NOMO-1 treated with dmso at 0.1 percent for 144 hours (cell line): ENCODE data around the gene RPP30.

Experiments
- DNase-seq: peaks from one replicate; lab custom pipeline; 2025; ENCODE audit not compliant: unreplicated experiment; lab: John Stamatoyannopoulos, UW

The RPP30 gene

DNA sequence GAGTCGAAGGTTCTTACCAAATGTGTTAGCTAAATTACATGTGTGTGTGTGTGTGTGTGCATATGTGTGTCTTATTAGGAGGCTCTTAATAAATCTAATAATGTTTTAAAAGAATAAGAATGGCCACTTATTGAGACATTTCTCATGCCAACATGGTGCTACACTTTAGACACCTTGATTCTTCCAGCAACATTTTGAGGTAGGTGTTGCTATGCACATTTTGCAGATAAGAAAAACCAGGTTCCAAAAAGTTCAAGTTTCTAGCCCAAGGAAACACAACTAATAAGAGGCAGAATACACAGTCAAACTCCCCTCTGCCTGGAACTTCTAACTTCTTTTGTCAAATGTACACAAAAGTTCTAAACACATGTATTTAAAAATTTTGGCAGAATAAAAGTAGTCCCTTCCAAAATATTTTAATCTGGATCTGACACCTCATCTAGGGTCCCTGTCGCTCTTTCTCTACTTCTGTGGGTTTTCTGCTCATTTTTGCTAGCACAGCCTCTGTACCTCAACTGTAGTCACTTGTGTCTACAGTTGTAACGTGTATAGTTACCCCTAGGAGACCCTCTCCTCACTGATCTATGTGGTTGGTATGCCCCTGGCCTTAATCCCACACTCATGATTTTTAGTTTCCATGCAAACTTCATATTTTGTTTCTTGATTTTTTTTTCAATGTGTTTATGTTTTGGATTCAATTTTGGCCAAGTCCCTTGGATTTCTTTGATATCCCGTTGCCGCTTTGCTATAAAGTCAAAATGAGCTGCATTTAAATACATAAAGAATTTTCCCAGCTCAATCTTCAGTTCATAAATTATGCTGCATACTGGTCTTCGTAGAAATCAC lies 44.8 kb downstream of the RPP30 start:
- no peak for DNase-seq

DNA sequence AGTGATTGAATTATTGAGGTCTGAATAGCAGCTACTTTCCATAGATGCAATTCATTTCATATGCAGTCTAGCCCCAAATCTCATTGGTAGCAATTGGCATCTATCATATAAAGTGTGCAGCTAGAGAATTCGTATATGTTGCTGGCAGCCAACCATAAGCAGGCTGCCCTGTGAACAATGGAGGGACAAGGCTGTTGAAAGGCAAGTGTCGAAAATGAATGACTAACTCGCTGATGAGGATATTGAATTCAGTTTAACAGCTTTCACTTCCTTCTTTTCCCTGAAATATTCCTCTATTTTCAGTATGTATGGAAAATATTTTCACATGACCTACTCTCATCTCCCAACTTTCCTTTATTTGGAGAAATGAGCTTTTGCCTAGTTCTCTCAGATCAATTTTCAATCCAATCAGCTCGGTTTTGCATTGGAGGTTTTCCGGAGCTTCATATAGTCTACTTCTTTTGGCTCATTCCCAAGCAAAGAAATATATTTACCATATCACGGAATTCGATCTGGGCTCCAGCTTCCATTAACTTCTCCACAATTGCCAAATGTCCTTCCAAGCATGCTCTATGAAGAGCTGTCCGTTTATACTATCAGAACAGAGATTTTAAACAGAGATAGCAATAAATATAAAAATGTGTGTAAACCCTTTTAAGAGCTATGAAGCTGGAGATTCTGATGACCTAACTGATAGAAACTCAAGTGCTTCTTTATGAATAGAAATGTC lies 45.6 kb downstream of the RPP30 start:
- no peak for DNase-seq

DNA sequence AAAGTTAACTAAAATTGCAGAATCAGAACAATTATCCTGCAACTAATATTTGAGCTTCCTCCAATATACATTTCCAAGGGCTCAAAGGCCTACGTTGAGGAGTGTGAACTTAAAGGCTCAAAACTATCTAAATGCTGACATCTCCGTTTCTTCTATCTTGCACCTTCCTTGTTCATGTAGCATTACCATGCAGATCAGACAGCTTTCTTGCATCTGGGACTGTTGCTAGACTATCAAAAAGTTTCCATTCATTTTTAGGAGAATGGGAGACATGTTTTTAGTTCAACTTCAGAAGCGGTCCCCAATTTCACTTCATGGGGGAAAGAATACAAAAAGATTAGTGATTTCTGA lies 46.2 kb downstream of the RPP30 start:
- DNase-seq = no peak

DNA sequence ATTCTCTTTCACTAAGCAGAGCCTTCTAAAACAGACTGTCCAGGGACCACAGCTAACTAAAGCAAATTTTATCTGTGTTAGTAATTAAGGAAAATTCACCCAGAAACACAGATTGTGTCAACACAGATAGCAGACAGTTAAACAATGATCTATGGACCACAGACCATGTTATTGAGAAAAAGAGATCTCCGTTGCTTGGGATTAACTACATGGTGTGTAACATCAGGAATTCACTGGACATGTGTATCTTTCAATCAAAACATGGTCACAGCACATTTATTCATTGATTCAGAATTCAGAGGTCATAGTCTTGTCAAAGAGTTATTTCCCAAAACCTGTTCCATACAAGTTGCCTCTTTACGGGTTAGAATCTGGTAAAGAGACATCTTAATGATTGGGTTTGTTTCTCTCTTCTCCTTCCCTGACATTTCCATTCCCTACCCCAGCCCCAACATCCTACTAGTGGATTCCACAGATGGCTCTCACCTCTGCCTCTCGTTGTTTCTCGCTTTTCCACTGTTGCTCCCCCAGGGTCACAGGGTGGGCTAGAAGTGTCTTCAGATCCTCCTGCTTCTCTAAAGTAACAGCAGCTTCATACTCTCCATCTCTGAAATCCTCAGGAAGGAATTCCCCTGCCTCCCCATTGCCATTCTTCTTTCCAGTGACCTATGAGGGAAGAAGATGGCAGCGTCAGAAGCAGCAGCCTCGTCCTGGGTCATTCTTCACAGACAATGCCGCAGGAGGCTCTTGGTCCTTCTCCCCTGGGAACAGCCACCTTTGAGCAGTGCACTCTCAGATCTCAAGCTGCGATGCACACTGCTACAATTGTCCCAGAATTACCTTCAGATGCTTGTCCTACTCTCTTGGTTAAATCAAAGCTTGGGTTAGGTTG lies 48.2 kb downstream of the RPP30 start:
- DNase-seq = no peak

DNA sequence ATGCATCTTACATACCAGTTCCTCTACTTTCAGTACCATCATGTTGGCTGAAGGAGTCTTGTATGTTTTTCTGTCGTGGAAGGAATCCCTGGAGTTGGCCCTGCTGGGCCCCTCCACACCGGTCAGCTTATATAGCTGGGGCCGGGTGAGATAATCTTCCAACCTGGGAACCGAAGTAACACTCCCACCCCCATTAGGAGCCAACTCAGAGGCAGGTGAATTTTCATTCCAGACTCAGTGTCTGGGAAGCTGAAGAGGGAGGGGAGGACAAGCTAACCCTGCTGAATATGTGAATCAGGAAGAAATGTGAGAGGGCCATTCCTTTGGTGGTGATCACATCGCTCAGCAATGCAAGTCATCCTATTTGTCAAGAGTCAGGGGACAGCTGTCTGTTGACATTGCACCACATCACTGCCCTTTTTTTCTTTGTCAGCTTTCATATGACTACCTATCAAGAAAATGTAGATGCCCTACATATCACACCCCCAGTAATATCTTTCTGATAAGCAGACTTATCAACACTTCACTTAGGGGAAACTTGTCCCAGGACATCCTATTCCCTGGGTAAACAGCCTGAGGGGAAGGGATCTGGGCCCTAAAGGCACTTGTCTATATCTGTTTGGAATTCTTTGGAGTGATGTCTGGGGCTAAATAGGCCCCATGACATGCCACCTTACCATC lies 49.4 kb downstream of the RPP30 start, which contains the start of gene ANKRD1:
TSS of gene ANKRD1 (minus strand) at position 102 of the 681 bp plus-strand sequence. CDS start at position 42, 60 bp downstream.
- DNase-seq = no peak

DNA sequence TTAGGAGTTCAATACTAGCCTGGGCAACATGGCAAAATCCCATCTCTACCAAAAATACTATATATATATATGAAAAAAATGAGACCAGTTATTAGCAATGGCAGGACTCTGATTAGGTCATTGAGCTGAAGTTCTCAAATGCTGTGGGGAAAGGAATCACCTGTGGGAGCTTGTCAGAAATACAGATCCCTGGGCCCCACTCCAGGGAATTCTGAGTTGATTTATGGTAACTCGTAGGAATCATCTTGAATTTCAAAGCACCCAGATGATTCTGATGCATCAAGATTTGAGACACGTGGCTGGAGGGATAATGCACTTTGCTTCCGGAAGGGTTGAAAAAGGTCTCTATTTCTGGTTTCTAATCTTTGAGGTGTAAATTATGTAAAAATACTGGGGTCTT lies 50.1 kb downstream of the RPP30 start:
- DNase-seq = no peak

DNA sequence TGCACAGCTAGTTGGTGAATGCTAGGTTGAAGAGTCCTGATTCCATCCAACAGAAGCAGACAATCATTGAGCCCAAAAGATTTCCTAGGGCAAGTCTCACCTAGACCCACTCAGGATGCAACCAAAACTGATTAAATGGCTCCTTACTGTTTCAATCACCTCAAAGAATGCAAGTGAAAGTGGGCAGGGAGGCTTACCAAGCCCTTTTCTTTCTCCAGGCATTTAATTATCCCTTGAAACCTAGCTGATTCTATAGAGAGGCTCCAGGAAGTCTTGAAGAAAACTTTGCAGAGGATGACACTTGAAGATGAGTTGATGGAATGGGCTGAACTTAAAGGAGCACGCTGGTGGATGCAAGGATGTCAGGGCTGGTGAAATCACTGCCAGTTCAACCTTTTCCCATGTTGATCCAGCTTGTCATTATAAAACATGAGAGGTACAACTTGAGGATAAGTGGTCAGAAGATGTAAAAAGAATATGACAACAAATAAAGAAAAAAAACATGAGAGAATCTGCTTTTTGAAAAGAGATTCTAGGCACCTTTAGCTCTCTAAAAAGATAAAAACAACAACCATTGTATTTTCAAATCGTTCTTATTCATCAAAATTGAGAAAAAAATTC lies 51.4 kb downstream of the RPP30 start:
- no peak for DNase-seq

DNA sequence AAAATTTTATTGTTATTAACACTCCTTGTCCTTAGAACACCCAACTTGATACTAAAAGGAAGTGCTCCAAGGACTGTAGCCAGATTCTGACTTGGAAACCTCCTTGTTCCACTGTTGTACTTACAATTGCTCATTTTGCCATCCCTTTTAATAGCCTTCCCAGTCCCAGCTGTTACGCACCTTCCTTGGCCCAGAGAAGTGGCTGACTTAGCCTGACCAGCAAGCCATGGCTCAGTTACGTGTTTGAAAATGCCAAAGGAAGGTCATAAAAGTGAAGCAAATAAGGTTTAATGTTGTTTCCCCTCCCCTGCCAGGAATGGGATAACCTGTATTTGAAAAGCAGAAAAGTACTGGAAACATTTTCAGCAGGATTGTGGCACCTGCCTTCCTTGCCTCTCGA lies 52.8 kb downstream of the RPP30 start:
- no peak for DNase-seq

DNA sequence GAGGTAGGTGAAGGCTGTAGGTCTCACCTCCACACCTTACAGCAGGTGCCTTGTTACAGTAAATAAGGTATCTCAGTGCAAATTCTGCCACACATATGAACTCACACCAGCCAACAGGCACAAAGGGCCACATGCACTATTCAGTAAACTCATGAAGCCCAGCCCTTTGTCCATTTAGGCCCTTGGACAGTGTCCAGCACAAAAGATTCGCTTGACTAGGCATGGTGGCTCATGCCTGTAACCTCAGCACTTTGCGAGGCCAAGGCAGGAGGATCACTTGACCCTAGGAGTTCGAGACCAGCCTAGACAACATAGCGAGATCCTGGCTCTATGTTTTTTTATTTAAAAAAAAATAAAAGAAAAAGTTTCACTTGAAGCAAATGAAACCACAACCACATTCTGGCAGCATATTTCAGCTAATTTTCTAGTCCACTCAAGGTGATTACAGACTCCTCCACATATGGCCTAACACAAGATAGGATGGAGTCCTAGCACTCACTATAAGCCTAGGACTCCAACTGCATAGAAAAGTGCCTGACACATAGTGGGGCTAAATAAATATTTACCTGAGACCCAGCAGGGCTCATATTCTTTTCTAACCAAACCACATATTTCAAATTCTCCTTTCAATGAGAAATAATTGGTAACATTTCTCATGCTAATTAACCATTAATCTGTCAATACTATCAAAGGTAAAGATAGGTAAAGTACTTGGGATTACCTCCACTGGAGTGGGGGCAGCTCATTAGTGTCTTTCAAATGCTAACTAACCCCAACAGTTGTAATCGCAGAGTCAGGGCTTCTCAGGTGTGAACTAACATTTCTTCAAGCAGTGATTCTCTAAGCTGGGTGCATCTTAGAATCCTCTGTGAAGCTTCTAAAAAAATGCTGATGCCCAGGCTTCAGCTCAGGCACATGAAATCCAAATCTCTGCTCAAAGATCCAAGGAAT lies 53.6 kb downstream of the RPP30 start:
- DNase-seq = no peak

DNA sequence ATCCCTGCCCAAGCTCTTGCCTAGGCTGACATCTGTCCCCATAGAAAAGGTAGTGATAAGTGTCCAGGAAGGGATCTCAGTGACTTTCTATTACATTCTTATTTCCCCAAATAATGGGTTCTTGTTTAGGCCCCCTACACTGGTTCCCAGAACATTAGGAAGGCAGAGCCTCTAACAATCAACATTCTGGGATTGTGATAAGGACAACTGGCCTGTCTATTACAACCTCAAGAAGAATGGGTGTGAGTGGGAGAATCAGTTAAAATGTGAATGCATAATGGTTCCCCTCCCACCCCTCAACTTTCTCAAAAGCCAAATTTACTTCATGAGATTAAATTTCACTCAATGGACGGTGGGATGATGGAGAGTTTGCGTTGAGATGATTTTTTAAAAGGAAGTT lies 55.5 kb downstream of the RPP30 start:
- no peak for DNase-seq

DNA sequence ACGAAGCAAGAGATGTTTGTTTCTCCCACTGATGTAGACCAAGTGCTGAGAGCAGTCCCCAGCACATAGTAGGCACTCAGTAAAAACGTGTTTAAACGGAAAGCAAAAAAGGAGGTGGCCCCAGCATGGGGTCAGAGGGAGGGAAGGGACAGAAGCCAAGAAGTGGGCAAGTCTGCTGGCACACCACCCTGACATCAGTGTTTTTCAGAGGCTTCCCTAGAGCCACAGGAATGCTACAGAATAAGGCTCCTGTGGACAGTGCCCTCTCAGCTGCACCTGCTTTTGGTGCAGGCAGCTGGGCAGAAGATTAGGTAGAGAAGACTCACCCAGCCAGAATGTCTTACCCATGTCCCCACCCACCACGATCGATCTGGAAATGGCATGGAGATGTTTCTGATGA lies 57.4 kb downstream of the RPP30 start:
- no peak for DNase-seq

DNA sequence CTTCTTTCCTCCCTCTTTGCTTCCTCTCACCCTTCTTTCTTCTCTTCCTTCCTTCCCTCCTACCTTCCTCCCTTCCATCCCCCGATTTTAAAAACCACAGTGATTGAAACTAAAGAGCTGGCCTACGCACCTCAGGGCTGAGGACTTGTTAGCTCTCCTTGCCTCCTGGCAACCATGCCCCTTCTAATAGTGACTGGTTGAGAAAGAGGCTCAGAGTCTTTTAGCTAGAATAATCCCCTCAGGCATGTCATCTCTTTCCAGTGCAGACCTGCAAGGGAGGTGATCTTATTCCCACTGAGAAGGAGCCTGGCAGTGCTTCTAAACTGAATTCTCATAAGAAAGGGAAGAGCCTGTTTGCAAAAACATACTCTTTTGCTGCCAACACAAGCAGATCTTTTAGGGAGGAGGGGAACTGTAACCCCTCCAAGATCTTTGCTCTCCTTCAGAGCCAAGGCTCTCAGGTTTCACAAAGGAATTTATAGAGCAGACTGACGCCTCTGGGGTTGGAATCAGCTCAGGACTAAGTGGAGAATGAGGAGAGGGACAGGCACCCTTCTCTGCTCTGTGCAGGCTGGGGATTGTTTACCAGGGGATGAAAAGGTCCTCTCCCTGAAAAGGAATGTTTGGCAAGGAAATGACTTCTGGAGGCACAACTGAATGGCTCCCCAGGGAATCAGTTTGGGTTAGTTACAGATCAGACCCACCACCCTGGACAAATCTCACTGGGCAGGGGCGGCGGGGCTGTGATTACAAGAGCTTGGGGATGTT lies 58.5 kb downstream of the RPP30 start:
- DNase-seq = no peak

DNA sequence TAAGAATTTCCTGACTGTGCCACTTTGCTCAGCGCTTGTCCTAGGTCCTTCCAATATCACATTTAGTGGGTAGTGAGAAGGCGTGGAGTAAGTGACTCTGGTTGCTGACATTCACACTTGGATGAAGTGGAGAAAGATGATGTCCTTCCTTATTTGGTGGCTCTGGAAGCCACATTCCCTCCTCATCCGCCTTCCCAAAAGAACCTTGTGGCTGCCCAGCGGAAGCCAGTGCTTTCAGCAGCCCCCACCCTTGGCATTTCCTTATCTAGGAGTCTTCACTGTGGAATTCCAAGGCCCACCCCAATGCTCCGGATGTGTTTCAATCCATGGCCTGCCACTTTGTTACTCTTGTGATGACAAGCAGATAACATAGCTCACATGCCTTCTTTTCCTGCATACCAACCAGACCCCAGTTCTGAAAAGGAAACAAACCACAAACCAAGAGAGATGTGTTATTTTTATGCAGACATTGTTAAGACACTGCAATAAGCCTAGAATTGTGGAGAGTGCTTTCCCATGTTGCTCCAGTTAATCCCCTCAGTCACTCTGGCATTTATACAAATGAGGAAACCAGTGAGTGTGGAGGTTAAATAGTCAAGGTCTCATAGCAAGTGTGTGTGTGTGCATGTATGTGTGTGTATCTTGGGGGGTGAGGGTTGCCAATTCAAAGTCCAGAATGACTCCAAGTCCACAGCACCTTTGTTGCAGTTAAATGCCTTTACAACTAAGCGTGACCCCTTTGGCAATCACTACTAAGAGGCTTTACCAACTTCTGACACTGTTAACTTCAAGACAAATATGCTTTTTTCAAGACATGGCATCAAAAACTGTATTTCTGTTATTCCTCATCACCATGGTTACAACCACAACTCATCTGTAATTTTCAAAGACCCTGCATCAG lies 59.4 kb downstream of the RPP30 start:
- DNase-seq = no peak

DNA sequence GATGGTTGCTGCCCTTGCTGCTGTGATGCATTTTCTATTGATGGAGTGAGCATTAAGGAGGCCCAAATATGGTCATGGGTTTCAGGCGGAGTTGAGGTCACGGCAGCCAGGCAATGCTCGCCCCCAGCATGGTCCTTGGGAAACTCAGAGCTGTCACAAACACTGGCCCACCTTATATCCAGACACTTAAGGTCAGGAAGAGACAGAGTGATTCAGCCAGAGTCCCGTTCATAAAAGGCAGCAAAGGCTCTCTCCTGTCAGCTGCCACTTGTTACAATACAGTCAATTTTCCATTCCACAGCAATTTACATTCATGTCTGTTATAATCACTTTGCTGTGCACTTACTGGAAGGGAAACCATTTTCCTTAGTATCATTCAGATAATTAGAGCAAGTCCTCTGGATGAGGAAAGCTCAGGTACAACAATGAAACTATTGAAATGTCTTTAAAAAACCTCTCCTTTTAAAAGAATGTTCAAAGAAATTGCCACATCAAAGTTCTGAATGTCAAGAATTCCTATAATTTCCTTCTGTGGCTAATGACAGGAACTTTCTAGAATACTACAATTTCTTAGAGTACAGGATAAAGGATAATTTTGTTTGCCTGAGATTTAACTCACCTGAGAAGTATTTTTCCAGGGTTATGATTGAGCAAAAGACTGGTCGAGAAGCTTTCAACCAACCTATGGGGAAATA lies 64.0 kb downstream of the RPP30 start:
- DNase-seq = no peak

DNA sequence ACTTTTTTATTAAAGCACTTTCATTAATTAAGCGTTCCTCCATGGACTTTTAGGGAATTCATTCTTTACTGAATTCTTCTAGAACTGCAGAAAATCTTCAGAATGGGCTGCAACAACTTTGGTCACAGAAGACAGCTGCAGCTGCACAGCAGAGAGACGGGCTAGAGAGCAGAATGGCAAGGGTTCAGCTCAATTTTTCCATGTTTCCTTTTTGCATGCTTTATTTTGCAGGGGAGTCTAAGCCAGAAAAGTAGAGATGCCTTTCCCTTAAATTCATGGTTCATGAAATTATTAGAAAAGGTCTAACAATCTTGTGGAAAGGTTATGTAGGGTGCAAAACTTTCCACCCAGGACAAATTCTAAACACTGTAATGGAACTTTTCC lies 64.5 kb downstream of the RPP30 start:
- DNase-seq = no peak

DNA sequence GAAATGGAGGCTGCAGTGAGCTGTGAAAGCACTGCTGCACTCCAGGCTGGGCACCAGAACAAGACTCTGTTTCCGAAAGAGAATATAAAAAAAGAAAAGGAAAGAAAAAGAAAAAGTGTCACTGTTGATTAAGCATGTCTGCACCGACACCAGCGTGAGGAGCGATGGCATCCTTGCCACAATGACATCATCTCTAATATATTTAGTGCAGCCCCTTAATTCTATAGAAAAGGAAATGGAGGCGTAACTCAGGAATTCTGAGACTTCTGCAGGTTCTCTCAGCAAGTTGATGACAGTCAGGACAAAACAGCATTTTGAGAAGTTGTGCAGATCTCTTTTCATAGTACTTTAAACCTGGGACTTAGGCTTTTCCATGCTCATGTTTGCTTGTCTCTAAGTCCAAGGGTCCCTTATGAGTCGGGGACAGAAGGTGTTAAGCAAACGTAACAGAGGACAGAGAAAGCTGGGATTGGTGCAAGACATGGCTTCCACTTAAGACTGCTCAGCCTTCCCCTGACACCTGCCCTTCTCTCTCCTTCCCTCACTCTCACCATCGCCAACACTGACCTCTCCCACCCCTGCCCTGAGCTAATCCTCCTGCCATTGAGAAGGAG lies 66.0 kb downstream of the RPP30 start:
- no peak for DNase-seq

DNA sequence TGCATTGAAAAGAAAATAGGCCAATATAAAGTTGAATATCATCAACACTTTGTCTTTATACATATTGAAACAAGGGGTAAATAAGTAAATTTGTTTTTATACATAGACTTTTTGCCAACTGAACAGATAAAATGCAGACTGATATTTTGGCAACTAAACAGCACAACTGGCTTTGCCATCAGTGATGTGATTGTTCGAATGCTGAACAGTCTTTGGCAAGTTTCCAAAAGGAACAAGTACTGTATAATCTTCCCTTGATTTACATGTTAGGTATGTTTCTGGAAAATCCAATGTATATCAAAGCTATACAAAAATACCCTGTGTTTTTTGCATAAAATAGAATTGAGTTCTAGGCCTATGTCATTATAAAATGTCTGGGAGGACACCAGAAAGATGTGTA lies 67.3 kb downstream of the RPP30 start:
- no peak for DNase-seq
